ENCODE results near the gene PHF12.
"Not testable (repeated sequence)": the region's sequence is repeated elsewhere in the genome, so short reads cannot be mapped to it uniquely, and the experiment has no call there.

The PHF12 gene

GRCh38 chr17:28903546-28903841 lies 47.8 kb downstream of the PHF12 start:
- DNase-seq (ENCODE audit: low read depth, low spot score) = not testable (repeated sequence)

GRCh38 chr17:28902819-28903545 lies 48.3 kb downstream of the PHF12 start, which contains the start of gene DHRS13:
DHRS13 (minus strand) TSS chr17:28903079; CDS start chr17:28902944, 135 bp downstream.
- peak; percentile 84 for DNase-seq (ENCODE audit: low read depth, low spot score)

GRCh38 chr17:28901866-28902818 lies 49.2 kb downstream of the PHF12 start:
- DNase-seq (ENCODE audit: low read depth, low spot score) = peak; percentile 6

GRCh38 chr17:28900986-28901726 lies 50.2 kb downstream of the PHF12 start:
- DNase-seq (ENCODE audit: low read depth, low spot score) = no peak

- no peak for DNase-seq (ENCODE audit: low read depth, low spot score)
Measured at GRCh38 chr17:28899212-28899815, 52.0 kb downstream of the PHF12 start.

GRCh38 chr17:28898527-28898955 lies 52.8 kb downstream of the PHF12 start:
- no peak for DNase-seq (ENCODE audit: low read depth, low spot score)

- DNase-seq (ENCODE audit: low read depth, low spot score) = no peak
Measured at GRCh38 chr17:28897769-28898526, 53.4 kb downstream of the PHF12 start.

GRCh38 chr17:28896884-28897768 lies 54.2 kb downstream of the PHF12 start, which contains the start of gene FLOT2:
FLOT2 (minus strand) TSS chr17:28897733; CDS start chr17:28897574, 159 bp downstream.
- peak; percentile 39 for DNase-seq (ENCODE audit: low read depth, low spot score)

GRCh38 chr17:28896491-28896883 lies 54.8 kb downstream of the PHF12 start:
- no peak for DNase-seq (ENCODE audit: low read depth, low spot score)

- DNase-seq (ENCODE audit: low read depth, low spot score) = no peak
Measured at GRCh38 chr17:28895794-28896447, 55.4 kb downstream of the PHF12 start.

- DNase-seq (ENCODE audit: low read depth, low spot score) = not testable (repeated sequence)
Measured at GRCh38 chr17:28893248-28894183, 57.8 kb downstream of the PHF12 start.

- DNase-seq (ENCODE audit: low read depth, low spot score) = no peak
Measured at GRCh38 chr17:28892024-28892423, 59.3 kb downstream of the PHF12 start.

GRCh38 chr17:28891201-28891600 lies 60.1 kb downstream of the PHF12 start:
- no peak for DNase-seq (ENCODE audit: low read depth, low spot score)

- no peak for DNase-seq (ENCODE audit: low read depth, low spot score)
Measured at GRCh38 chr17:28889996-28890395, 61.3 kb downstream of the PHF12 start.

GRCh38 chr17:28888832-28889231 lies 62.5 kb downstream of the PHF12 start:
- no peak for DNase-seq (ENCODE audit: low read depth, low spot score)

GRCh38 chr17:28887871-28888471 lies 63.3 kb downstream of the PHF12 start:
- no peak for DNase-seq (ENCODE audit: low read depth, low spot score)

- no peak for DNase-seq (ENCODE audit: low read depth, low spot score)
Measured at GRCh38 chr17:28885951-28886350, 65.4 kb downstream of the PHF12 start.

- no peak for DNase-seq (ENCODE audit: low read depth, low spot score)
Measured at GRCh38 chr17:28885363-28885762, 66.0 kb downstream of the PHF12 start.

All from activated naive CD8-positive, alpha-beta T cell treated with anti-CD3 and anti-CD28 coated beads, Interleukin-2, amount 50 U/mL, for 16 hours (primary cell).